H1 (cell line): ENCODE measurements around the gene TLL1. TPM values are rescaled to one million over a fixed set of nuclear protein-coding genes. Genes with fewer than 3 reads are reported as not detected.

Experiments
- CTCF ChIA-PET: fragments of 300-600 bp; sonication (Branson Sonifier 250); formaldehyde crosslinking; loops from one replicate; lab custom pipeline; 2021; ENCODE audit not compliant: partially characterized antibody; lab: Charles Lee
- POLR2A ChIA-PET: fragments of 300-600 bp; sonication (Branson Sonifier 250); formaldehyde crosslinking; loops from one replicate; lab custom pipeline; 2021; ENCODE audit warnings: inconsistent platforms; ENCODE audit not compliant: partially characterized antibody; lab: Charles Lee
- DNase-seq, 2 experiments: peaks; one replicate each; pipeline versions ENCODE4 v3.0.0 to v3.0.0-alpha.2; 2010 to 2022; ENCODE audit warnings: low spot score in 2 of 2, low read depth in 1 of 2, mixed read lengths in 1 of 2
- FAIRE-seq: peaks from 2 replicates; lab custom pipeline; 2011; peaks lifted over from hg19 to GRCh38; lab: Jason Lieb, UNC
- H2AFZ ChIP-seq: 2 replicates; pipeline ENCODE4 v1.8.1; 2012; ENCODE audit warnings: low read length, inconsistent platforms
- H2AK5ac ChIP-seq: 2 replicates; pipeline ENCODE4 v1.6.1; 2013; ENCODE audit warnings: low read depth, low read length
- H2BK120ac ChIP-seq: replicated peaks from 2 replicates; pipeline ENCODE3; 2013; ENCODE audit warnings: low read depth, low read length, inconsistent platforms
- H2BK12ac ChIP-seq: 2 replicates; pipeline ENCODE4 v1.6.1; 2013; ENCODE audit warnings: low read depth, low read length
- H2BK15ac ChIP-seq: 2 replicates; pipeline ENCODE4 v1.6.1; 2013; ENCODE audit warnings: low read length
- H2BK20ac ChIP-seq: 2 replicates; pipeline ENCODE4 v1.6.1; 2013; ENCODE audit warnings: low read length
- H2BK5ac ChIP-seq: 2 replicates; pipeline ENCODE4 v1.6.1; 2013; ENCODE audit warnings: low read depth, low read length
- H3K14ac ChIP-seq: 2 replicates; pipeline ENCODE4 v1.6.1; 2013; ENCODE audit warnings: inconsistent platforms; ENCODE audit not compliant: insufficient read length
- H3K18ac ChIP-seq: 2 replicates; pipeline ENCODE4 v1.6.1; 2013; ENCODE audit warnings: low read length; ENCODE audit errors: extremely low read depth
- H3K23ac ChIP-seq: 2 replicates; pipeline ENCODE4 v1.6.1; 2013; ENCODE audit warnings: inconsistent platforms; ENCODE audit not compliant: insufficient read length
- H3K23me2 ChIP-seq: 2 replicates; pipeline ENCODE4 v1.6.1; 2013; ENCODE audit warnings: low read depth, low read length
- H3K27ac ChIP-seq: 2 replicates; pipeline ENCODE4 v1.6.1; 2011; ENCODE audit warnings: low read depth, low read length, inconsistent platforms
- H3K27me3 ChIP-seq, 4 experiments: replicated peaks in 1 of 4; 1 replicate in 1 of 4; 2 replicates in 3 of 4; pipeline versions ENCODE4 v1.6.1 to v1.8.1; 2011 to 2013; ENCODE audit warnings: low read length in 3 of 4, mild to moderate bottlenecking in 3 of 4, inconsistent platforms in 2 of 4, mixed read lengths in 2 of 4, moderate library complexity in 1 of 4; ENCODE audit not compliant: control insufficient read depth in 3 of 4, insufficient read depth in 3 of 4; ENCODE audit errors: extremely low read depth in 1 of 4
- H3K36me3 ChIP-seq, 4 experiments: 2 replicates each; pipeline versions ENCODE4 v1.6.1 to v1.8.1; 2011 to 2013; ENCODE audit warnings: mild to moderate bottlenecking in 4 of 4, low read length in 3 of 4, moderate library complexity in 2 of 4, control low read depth in 1 of 4, inconsistent platforms in 1 of 4; ENCODE audit not compliant: insufficient read depth in 4 of 4, control insufficient read depth in 2 of 4
- H3K4ac ChIP-seq: replicated peaks from 2 replicates; pipeline ENCODE3; 2013; ENCODE audit warnings: low read length, low read depth, mixed read lengths, inconsistent platforms; ENCODE audit not compliant: insufficient read length
- H3K4me1 ChIP-seq, 4 experiments: replicated peaks in 1 of 4; 1 replicate in 1 of 4; 2 replicates in 3 of 4; pipeline versions ENCODE4 v1.6.1 to v1.8.1; 2011 to 2013; ENCODE audit warnings: low read length in 3 of 4, inconsistent platforms in 2 of 4, mixed read lengths in 1 of 4; ENCODE audit not compliant: insufficient read depth in 4 of 4, control insufficient read depth in 3 of 4
- H3K4me2 ChIP-seq, 2 experiments: 2 replicates each; pipeline versions ENCODE4 v1.6.1 to v1.8.1; 2011 to 2013; ENCODE audit warnings: low read depth in 2 of 2, low read length in 2 of 2, control low read depth in 1 of 2, inconsistent platforms in 1 of 2, mild to moderate bottlenecking in 1 of 2; ENCODE audit not compliant: insufficient read depth in 1 of 2
- H3K4me3 ChIP-seq, 4 experiments: fragments of 200-600, 300-600 bp in 1 of 4; sonication (generic), shearing (Covaris generic), sonication (Bioruptor Twin) in 1 of 4; 2 replicates each; pipeline versions ENCODE4 v1.5.1 to v1.8.1; 2011 to 2016; ENCODE audit warnings: low read length in 4 of 4, low read depth in 3 of 4, control low read depth in 2 of 4, inconsistent platforms in 2 of 4, mild to moderate bottlenecking in 2 of 4, mixed read lengths in 1 of 4, moderate library complexity in 1 of 4; ENCODE audit not compliant: insufficient read depth in 2 of 4; ENCODE audit errors: extremely low read depth in 1 of 4
- H3K56ac ChIP-seq: replicated peaks from 2 replicates; pipeline ENCODE3; 2013; ENCODE audit warnings: low read depth, mild to moderate bottlenecking, mixed read lengths, low read length, inconsistent platforms; ENCODE audit not compliant: insufficient read length
- H3K79me1 ChIP-seq: 2 replicates; pipeline ENCODE4 v1.6.1; 2013; ENCODE audit warnings: low read depth, low read length, control low read depth
- H3K79me2 ChIP-seq, 2 experiments: 2 replicates each; pipeline versions ENCODE4 v1.6.1 to v1.8.1; 2012 to 2013; ENCODE audit warnings: low read length in 2 of 2, mild to moderate bottlenecking in 2 of 2, inconsistent platforms in 1 of 2; ENCODE audit not compliant: insufficient read depth in 2 of 2, control insufficient read depth in 1 of 2
- H3K9ac ChIP-seq, 4 experiments: replicated peaks in 1 of 4; 1 replicate in 1 of 4; 2 replicates in 3 of 4; pipeline versions ENCODE4 v1.6.1 to v1.8.1; 2011 to 2013; ENCODE audit warnings: low read depth in 3 of 4, low read length in 3 of 4, control low read depth in 2 of 4, mild to moderate bottlenecking in 2 of 4, moderate library complexity in 2 of 4, inconsistent platforms in 1 of 4; ENCODE audit errors: extremely low read depth in 1 of 4
- H3K9me3 ChIP-seq, 2 experiments: 2 replicates each; pipeline versions ENCODE4 v1.6.1 to v1.8.1; 2012 to 2013; ENCODE audit warnings: mild to moderate bottlenecking in 2 of 2, moderate library complexity in 2 of 2, control low read depth in 1 of 2, inconsistent platforms in 1 of 2, low read depth in 1 of 2, low read length in 1 of 2, mixed read lengths in 1 of 2; ENCODE audit not compliant: insufficient read depth in 2 of 2
- H4K20me1 ChIP-seq, 2 experiments: replicated peaks in 1 of 2; 2 replicates each; pipeline versions ENCODE3 to v1.8.1; 2011 to 2013; ENCODE audit warnings: inconsistent platforms in 2 of 2, low read length in 2 of 2, mild to moderate bottlenecking in 1 of 2; ENCODE audit not compliant: insufficient read depth in 2 of 2, control insufficient read depth in 1 of 2
- H4K5ac ChIP-seq: 2 replicates; pipeline ENCODE4 v1.6.1; 2013; ENCODE audit warnings: low read length, low read depth, mixed read lengths, inconsistent platforms; ENCODE audit not compliant: insufficient read length
- H4K8ac ChIP-seq: 2 replicates; pipeline ENCODE4 v1.8.0; 2013; ENCODE audit warnings: mild to moderate bottlenecking, moderate library complexity, low read length, inconsistent platforms; ENCODE audit not compliant: insufficient read depth; ENCODE audit errors: extremely low read depth
- H4K91ac ChIP-seq: replicated peaks from 2 replicates; pipeline ENCODE3; 2013; ENCODE audit warnings: low read length, mixed read lengths, inconsistent platforms; ENCODE audit not compliant: insufficient read length
- CHD1 ChIP-seq: IDR thresholded peaks from 2 replicates; pipeline ENCODE4 v1.6.1; 2012; ENCODE audit warnings: low read depth, low read length, improper control_type of control experiment
- FOSL1 ChIP-seq: IDR thresholded peaks from 2 replicates; pipeline ENCODE4 v1.6.1; 2011; ENCODE audit warnings: mild to moderate bottlenecking, low read depth, low read length, moderate library complexity; ENCODE audit not compliant: insufficient read depth
- HDAC2 ChIP-seq, 2 experiments: fragments of 300-600 bp in 1 of 2; sonication (generic) in 1 of 2; IDR thresholded peaks; 2 replicates each; pipeline ENCODE4 v1.6.1; 2011 to 2012; ENCODE audit warnings: low read depth in 2 of 2, low read length in 2 of 2, mild to moderate bottlenecking in 2 of 2, moderate library complexity in 2 of 2, borderline replicate concordance in 1 of 2, inconsistent platforms in 1 of 2
- SIN3A ChIP-seq, 2 experiments: IDR thresholded peaks in 1 of 2; conservative IDR thresholded peaks in 1 of 2; 2 replicates each; pipeline ENCODE4 v1.6.1; 2011 to 2012; ENCODE audit warnings: low read length in 2 of 2, improper control_type of control experiment in 1 of 2, low read depth in 1 of 2, mild to moderate bottlenecking in 1 of 2
- SRF ChIP-seq: IDR thresholded peaks from 2 replicates; pipeline ENCODE4 v1.6.1; 2011; ENCODE audit warnings: mild to moderate bottlenecking, low read depth, low read length, moderate library complexity
- TAF7 ChIP-seq: optimal IDR thresholded peaks from 2 replicates; pipeline ENCODE3; 2011; ENCODE audit warnings: low read depth, mild to moderate bottlenecking, inconsistent platforms, low read length, moderate library complexity, borderline replicate concordance
- USF2 ChIP-seq: IDR thresholded peaks from 2 replicates; pipeline ENCODE4 v1.6.1; 2011; ENCODE audit warnings: low read length, improper control_type of control experiment
- WGBS, 2 experiments: shearing (Covaris generic) in 1 of 2; methylation state at CpG; one replicate each; pipeline versions ENCODE4 v1.1.6 to v1.1.7; 2013 to 2015; ENCODE audit warnings: low lambda C conversion rate in 2 of 2, mixed read lengths in 2 of 2, inconsistent platforms in 1 of 2, low coverage in 1 of 2, missing lambda C conversion rate in 1 of 2; ENCODE audit not compliant: insufficient replicate concordance in 2 of 2, insufficient coverage in 1 of 2, insufficient read length in 1 of 2; ENCODE audit errors: extremely low coverage in 1 of 2, missing lambda C conversion rate in 1 of 2; 5-methylcytosine and 5-hydroxymethylcytosine counted together
- polyA plus RNA-seq, 7 experiments: library from polyadenylated mRNA; depleted of rRNA in 3 of 7; stranded (reverse) in 5 of 7; unstranded in 2 of 7; fragments of >200 nt in 5 of 7; fragments of 200-250 nt in 2 of 7; gene quantifications; 1 replicate in 5 of 7; 2 replicates in 1 of 7; 4 replicates in 1 of 7; pipeline versions ENCODE4 v1.2.1 to v1.2.3, GENCODE V29; 2011 to 2013; ENCODE audit warnings: missing spikeins in 2 of 7, mixed read lengths in 2 of 7
- total RNA-seq: library from RNA; stranded (reverse); fragmentation: NEBNext Ultra II Directional; extraction: Animal tissue kit (Norgen Biotek cat#: 25700); gene quantifications from 2 replicates; pipeline ENCODE4 v1.2.1, GENCODE V29; 2021
- TF ChIP-seq, protein P1 (sequence below), 3 experiments: IDR thresholded peaks; 1 replicate in 2 of 3; 2 replicates in 1 of 3; pipeline versions ENCODE4 v1.5.1 to v1.6.1; 2011; ENCODE audit warnings: low read length in 3 of 3, mild to moderate bottlenecking in 3 of 3, inconsistent platforms in 2 of 3, low read depth in 1 of 3, moderate library complexity in 1 of 3; ENCODE audit not compliant: insufficient read depth in 1 of 3; ENCODE audit errors: control extremely low read depth in 1 of 3

TLL1 gene
- total and polyA plus RNA-seq, 2 of the 8 experiments (the other 6 are each of a cell fraction or from before 2014, with no cell fraction given), result 0.18 to 1.1 TPM

DNA sequence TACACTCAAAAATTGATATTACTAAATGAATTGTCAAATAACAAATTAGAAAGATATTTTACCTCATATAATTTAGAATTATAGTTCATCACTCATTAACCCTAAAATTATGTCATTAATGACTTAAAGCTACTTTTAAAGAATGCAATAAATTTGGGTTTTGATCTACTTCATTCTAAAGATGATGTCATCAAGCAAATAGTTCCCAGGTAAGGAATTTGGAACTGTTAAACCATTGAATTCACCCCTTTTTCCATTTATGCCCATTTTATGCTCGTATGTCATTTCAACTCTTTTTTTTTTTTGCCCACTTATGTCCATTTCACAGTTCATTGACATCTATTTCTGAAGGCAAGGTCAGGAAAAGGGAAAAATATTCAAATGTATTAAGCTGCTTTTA is 135.5 kb downstream of the TLL1 start:
- Histone ChIP-seq H3K4me2 (no peak overlapping the region), H3K23me2 (no peaks in the 10 kb centered on the region), H2BK120ac (no peak overlapping the region), H3K4me1 (no peaks in the 10 kb centered on the region), H4K91ac (no peak overlapping the region), H3K27ac (no peak overlapping the region), H3K9ac (no peak overlapping the region), H3K56ac (no peak overlapping the region), H4K8ac (no peak overlapping the region), H3K9me3 (no peaks in the 10 kb centered on the region), H4K5ac (no peak overlapping the region), H3K18ac (no peak overlapping the region), H2BK12ac (no peak overlapping the region), H3K36me3 (no peaks in the 10 kb centered on the region), H3K79me2 (no peaks in the 10 kb centered on the region), H3K4me3 (no peak overlapping the region), H3K27me3 (no peaks in the 10 kb centered on the region), H3K4ac (no peak overlapping the region), H2BK5ac (no peak overlapping the region), H4K20me1 (no peaks in the 10 kb centered on the region), H2BK15ac (no peak overlapping the region), H2AFZ (no peak overlapping the region), H3K79me1 (no peaks in the 10 kb centered on the region), H2AK5ac (no peak overlapping the region), H3K23ac (no peak overlapping the region), H3K14ac (no peak overlapping the region), H2BK20ac (no peak overlapping the region)
- TF ChIP-seq USF2, result no peak
- TF ChIP-seq HDAC2 (IDR thresholded peaks at IDR 0.05; ENCODE audit: borderline replicate concordance in 1 of 2, low read depth in 2 of 2, low read length in 2 of 2), result no peak
- no peak for TF ChIP-seq SIN3A (conservative IDR thresholded peaks at IDR 0.05 in 1 of 2, IDR thresholded peaks at IDR 0.05 in 1 of 2; ENCODE audit: low read depth in 1 of 2, low read length in 2 of 2)
- TF ChIP-seq FOSL1, result no peak
- TF ChIP-seq SRF, result no peak
- TF ChIP-seq, protein P1, sequence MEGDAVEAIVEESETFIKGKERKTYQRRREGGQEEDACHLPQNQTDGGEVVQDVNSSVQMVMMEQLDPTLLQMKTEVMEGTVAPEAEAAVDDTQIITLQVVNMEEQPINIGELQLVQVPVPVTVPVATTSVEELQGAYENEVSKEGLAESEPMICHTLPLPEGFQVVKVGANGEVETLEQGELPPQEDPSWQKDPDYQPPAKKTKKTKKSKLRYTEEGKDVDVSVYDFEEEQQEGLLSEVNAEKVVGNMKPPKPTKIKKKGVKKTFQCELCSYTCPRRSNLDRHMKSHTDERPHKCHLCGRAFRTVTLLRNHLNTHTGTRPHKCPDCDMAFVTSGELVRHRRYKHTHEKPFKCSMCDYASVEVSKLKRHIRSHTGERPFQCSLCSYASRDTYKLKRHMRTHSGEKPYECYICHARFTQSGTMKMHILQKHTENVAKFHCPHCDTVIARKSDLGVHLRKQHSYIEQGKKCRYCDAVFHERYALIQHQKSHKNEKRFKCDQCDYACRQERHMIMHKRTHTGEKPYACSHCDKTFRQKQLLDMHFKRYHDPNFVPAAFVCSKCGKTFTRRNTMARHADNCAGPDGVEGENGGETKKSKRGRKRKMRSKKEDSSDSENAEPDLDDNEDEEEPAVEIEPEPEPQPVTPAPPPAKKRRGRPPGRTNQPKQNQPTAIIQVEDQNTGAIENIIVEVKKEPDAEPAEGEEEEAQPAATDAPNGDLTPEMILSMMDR (IDR thresholded peaks at IDR 0.05; ENCODE audit: control extremely low read depth in 1 of 3, insufficient read depth in 1 of 3, low read depth in 1 of 3, low read length in 3 of 3), result no peak
- no peak for TF ChIP-seq CHD1
- TF ChIP-seq TAF7, result no peak
- POLR2A ChIA-PET, result no interaction called here
- FAIRE-seq (no peak), DNase-seq (no peak)
- WGBS, 2 experiments, result 88% methylated on average over 1 of the region's 1 CpG; no CpG with 5 or more reads in 1 of the 2 experiments
- CTCF ChIA-PET, result interaction anchor here (0.6 to 0.7 kb wide), 2 partner anchors 27 to 82 kb away, joined by 3 to 4 read pairs; no protein-coding TSS in a partner anchor
